Germinal center (tissue), 1 donor: ENCODE results near the gene CCDC13.
"Not testable (repeated sequence)": the region's sequence is repeated elsewhere in the genome, so short reads cannot be mapped to it uniquely, and the experiment has no call there.

Experiments used
- DNase-seq: peaks from one replicate; pipeline ENCODE4 v3.0.0; 2012; ENCODE audit warnings: mixed read lengths, low spot score

Gene CCDC13

GRCh38 chr3:42772670-42773408 lies at the start of gene CCDC13:
CCDC13 (minus strand) TSS chr3:42773253; CDS start chr3:42758345, 14,908 bp downstream.
- peak; percentile 91 for DNase-seq

- DNase-seq, result no peak
These were observed 49.8 kb upstream of the CCDC13 start for GRCh38 chr3:42822828-42823227.

GRCh38 chr3:42820746-42821051 lies 47.6 kb upstream of the CCDC13 start:
- no peak for DNase-seq

GRCh38 chr3:42819351-42819965 lies 46.4 kb upstream of the CCDC13 start:
- DNase-seq, result no peak

GRCh38 chr3:42815826-42816225 lies 42.8 kb upstream of the CCDC13 start:
- no peak for DNase-seq

- DNase-seq, result no peak
These were observed 42.0 kb upstream of the CCDC13 start for GRCh38 chr3:42814914-42815507.

GRCh38 chr3:42814246-42814645 lies 41.2 kb upstream of the CCDC13 start:
- no peak for DNase-seq

GRCh38 chr3:42811118-42811883 lies 38.2 kb upstream of the CCDC13 start:
- DNase-seq, result not testable (repeated sequence)

GRCh38 chr3:42810706-42811105 lies 37.7 kb upstream of the CCDC13 start:
- DNase-seq, result not testable (repeated sequence)

- no peak for DNase-seq
These were observed 36.1 kb upstream of the CCDC13 start, which contains the start of gene ACKR2 for GRCh38 chr3:42809202-42809601. ACKR2 (plus strand) TSS chr3:42809445; CDS start chr3:42864503, 55,058 bp downstream.

- DNase-seq, result no peak
These were observed 34.9 kb upstream of the CCDC13 start for GRCh38 chr3:42807929-42808328.

GRCh38 chr3:42805141-42805821 lies 32.2 kb upstream of the CCDC13 start:
- DNase-seq, result peak; percentile 10

GRCh38 chr3:42804831-42805132 lies 31.7 kb upstream of the CCDC13 start:
- DNase-seq, result no peak

GRCh38 chr3:42804106-42804830 lies 31.2 kb upstream of the CCDC13 start, which contains the start of gene HIGD1A:
HIGD1A (minus strand) TSS chr3:42804490; CDS start chr3:42794253, 10,237 bp downstream.
- peak; percentile 99 for DNase-seq

GRCh38 chr3:42803414-42804105 lies 30.5 kb upstream of the CCDC13 start:
- peak; percentile 59 for DNase-seq

- no peak for DNase-seq
These were observed 29.9 kb upstream of the CCDC13 start for GRCh38 chr3:42802876-42803413.

- no peak for DNase-seq
These were observed 28.7 kb upstream of the CCDC13 start for GRCh38 chr3:42801784-42802183.

- DNase-seq, result no peak
These were observed 28.1 kb upstream of the CCDC13 start for GRCh38 chr3:42801048-42801620.

GRCh38 chr3:42800251-42800650 lies 27.2 kb upstream of the CCDC13 start:
- DNase-seq, result no peak

- no peak for DNase-seq
These were observed 26.3 kb upstream of the CCDC13 start for GRCh38 chr3:42799376-42799775.
